Erythroblast (primary cell): Measurements from ENCODE around the gene SMIM28.

Experiments used
- GATA1 ChIP-seq: IDR thresholded peaks from 2 replicates; pipeline ENCODE4 v1.6.1; 2011; ENCODE audit warnings: low read depth, mild to moderate bottlenecking, control low read depth, low read length, moderate library complexity
- POLR2A ChIP-seq: IDR thresholded peaks from 2 replicates; pipeline ENCODE4 v1.6.1; 2011; ENCODE audit warnings: mild to moderate bottlenecking, low read length

- no peak for TF ChIP-seq POLR2A
- no peak for TF ChIP-seq GATA1
These were observed 19.8 kb upstream of the SMIM28 start for GRCh38 chr6:138357928-138358327.
